A673 (cell line): ENCODE data around the gene SLC25A47. TPM values are rescaled to one million over a fixed set of nuclear protein-coding genes. Genes with fewer than 3 reads are reported as not detected.

Experiments
- BruUV-seq: library from RNA; stranded (reverse); fragments of 400-500 nt; replicated peaks from 2 replicates; lab custom pipeline; 2021; lab: Mats Ljungman, UMichigan
- CTCF ChIA-PET: fragments of 300-600 bp; sonication (Branson Sonifier 250); formaldehyde crosslinking; loops from one replicate; lab custom pipeline; 2022; ENCODE audit warnings: antibody characterized with exemption; lab: Charles Lee
- POLR2A ChIA-PET: fragments of 300-600 bp; sonication (Branson Sonifier 250); formaldehyde crosslinking; loops from one replicate; lab custom pipeline; 2022; ENCODE audit warnings: antibody characterized with exemption; ENCODE audit not compliant: low non-redundant PET; lab: Charles Lee
- DNase-seq: peaks from one replicate; pipeline ENCODE4 v3.0.0-alpha.2; 2015; ENCODE audit warnings: low spot score
- H3K27ac ChIP-seq: fragments of 200-600 bp; sonication (generic); 2 replicates; pipeline ENCODE4 v1.5.1; 2016; ENCODE audit warnings: mixed run types, low read depth, mild to moderate bottlenecking, mixed read lengths, antibody characterized with exemption, low read length; ENCODE audit not compliant: poor library complexity, severe bottlenecking
- H3K27me3 ChIP-seq: fragments of 200-600 bp; sonication (generic); replicated peaks from 2 replicates; pipeline ENCODE4 v1.6.1; 2017; ENCODE audit warnings: mixed run types, low read depth, mild to moderate bottlenecking, mixed read lengths, antibody characterized with exemption, low read length; ENCODE audit not compliant: insufficient read depth, poor library complexity
- H3K36me3 ChIP-seq: fragments of 200-600 bp; sonication (generic); 2 replicates; pipeline ENCODE4 v1.6.1; 2016; ENCODE audit warnings: mixed run types, mild to moderate bottlenecking, mixed read lengths, antibody characterized with exemption, low read length; ENCODE audit not compliant: insufficient read depth, poor library complexity, severe bottlenecking
- H3K4me1 ChIP-seq: fragments of 200-600 bp; sonication (generic); 2 replicates; pipeline ENCODE4 v1.6.1; 2017; ENCODE audit warnings: mixed run types, mild to moderate bottlenecking, mixed read lengths, antibody characterized with exemption, low read length; ENCODE audit not compliant: insufficient read depth, poor library complexity, severe bottlenecking
- H3K4me3 ChIP-seq: fragments of 200-600 bp; sonication (generic); 2 replicates; pipeline ENCODE4 v1.5.1; 2016; ENCODE audit warnings: low read depth, mixed run types, mild to moderate bottlenecking, mixed read lengths, low read length; ENCODE audit not compliant: poor library complexity, severe bottlenecking
- H3K9me3 ChIP-seq: fragments of 200-600 bp; sonication (generic); 2 replicates; pipeline ENCODE4 v1.6.1; 2016; ENCODE audit warnings: mixed run types, low read depth, mild to moderate bottlenecking, mixed read lengths, antibody characterized with exemption, low read length; ENCODE audit not compliant: poor library complexity, severe bottlenecking
- EZH2 ChIP-seq: fragments of 200-600 bp; sonication (generic); IDR thresholded peaks from 2 replicates; pipeline ENCODE4 v1.6.1; 2017; ENCODE audit warnings: borderline replicate concordance, low read depth, mild to moderate bottlenecking, mixed read lengths, antibody characterized with exemption, low read length; ENCODE audit not compliant: poor library complexity, severe bottlenecking
- intact Hi-C: fragments of 100-400 bp; cut with micrococcal nuclease; formaldehyde crosslinking; loops from one replicate; pipeline ENCODE4 v1.10.0; 2022; ENCODE audit not compliant: unreplicated experiment
- total RNA-seq: library from RNA; stranded (reverse); gene quantifications from 2 replicates; pipeline ENCODE4 v1.2.3, GENCODE V29; 2021
- TF ChIP-seq, protein P1 (sequence below): fragments of 300-800, 200-600 bp; sonication (generic); conservative IDR thresholded peaks from 2 replicates; pipeline ENCODE4 v1.5.1; 2017; ENCODE audit warnings: low read depth, mild to moderate bottlenecking, antibody characterized with exemption, low read length, moderate library complexity, mixed read lengths

SLC25A47 gene
- total RNA-seq, 1 experiment from 2014 or later, result not detected

DNA sequence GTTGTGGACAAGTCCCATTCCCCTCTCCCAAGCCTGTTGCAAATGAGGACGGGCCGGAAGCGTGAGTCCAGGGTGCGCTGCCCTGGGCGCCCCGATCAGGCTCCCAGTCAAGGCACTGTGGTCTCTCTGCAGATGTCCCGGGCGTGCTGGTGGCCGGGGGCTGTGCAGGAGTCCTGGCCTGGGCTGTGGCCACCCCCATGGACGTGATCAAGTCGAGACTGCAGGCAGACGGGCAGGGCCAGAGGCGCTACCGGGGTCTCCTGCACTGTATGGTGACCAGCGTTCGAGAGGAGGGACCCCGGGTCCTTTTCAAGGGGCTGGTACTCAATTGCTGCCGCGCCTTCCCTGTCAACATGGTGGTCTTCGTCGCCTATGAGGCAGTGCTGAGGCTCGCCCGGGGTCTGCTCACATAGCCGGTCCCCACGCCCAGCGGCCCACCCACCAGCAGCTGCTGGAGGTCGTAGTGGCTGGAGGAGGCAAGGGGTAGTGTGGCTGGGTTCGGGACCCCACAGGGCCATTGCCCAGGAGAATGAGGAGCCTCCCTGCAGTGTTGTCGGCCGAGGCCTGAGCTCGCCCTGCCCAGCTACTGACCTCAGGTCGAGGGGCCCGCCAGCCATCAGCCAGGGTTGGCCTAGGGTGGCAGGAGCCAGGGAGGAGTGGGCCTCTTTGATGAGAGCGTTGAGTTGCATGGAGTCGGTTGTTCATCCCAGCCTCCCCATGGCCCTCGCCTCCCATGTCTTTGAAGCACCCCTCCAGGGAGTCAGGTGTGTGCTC lies 6.3 kb downstream of the SLC25A47 start:
- no TSS peak for BruUV-seq
- no peak for DNase-seq
- ChIA-PET POLR2A (no interaction called here), CTCF (no interaction called here)
- Histone ChIP-seq H3K4me1 (no peaks in the 10 kb centered on the region), H3K27ac (no peak overlapping the region), H3K4me3 (no peak overlapping the region), H3K9me3 (no peaks in the 10 kb centered on the region), H3K27me3 (no peaks in the 10 kb centered on the region), H3K36me3 (peaks cover 3% of the 10 kb centered on the region)
- intact Hi-C loops, result no loop called here
- TF ChIP-seq EZH2, result no peak
- TF ChIP-seq, protein P1, sequence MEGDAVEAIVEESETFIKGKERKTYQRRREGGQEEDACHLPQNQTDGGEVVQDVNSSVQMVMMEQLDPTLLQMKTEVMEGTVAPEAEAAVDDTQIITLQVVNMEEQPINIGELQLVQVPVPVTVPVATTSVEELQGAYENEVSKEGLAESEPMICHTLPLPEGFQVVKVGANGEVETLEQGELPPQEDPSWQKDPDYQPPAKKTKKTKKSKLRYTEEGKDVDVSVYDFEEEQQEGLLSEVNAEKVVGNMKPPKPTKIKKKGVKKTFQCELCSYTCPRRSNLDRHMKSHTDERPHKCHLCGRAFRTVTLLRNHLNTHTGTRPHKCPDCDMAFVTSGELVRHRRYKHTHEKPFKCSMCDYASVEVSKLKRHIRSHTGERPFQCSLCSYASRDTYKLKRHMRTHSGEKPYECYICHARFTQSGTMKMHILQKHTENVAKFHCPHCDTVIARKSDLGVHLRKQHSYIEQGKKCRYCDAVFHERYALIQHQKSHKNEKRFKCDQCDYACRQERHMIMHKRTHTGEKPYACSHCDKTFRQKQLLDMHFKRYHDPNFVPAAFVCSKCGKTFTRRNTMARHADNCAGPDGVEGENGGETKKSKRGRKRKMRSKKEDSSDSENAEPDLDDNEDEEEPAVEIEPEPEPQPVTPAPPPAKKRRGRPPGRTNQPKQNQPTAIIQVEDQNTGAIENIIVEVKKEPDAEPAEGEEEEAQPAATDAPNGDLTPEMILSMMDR, result no peak

DNA sequence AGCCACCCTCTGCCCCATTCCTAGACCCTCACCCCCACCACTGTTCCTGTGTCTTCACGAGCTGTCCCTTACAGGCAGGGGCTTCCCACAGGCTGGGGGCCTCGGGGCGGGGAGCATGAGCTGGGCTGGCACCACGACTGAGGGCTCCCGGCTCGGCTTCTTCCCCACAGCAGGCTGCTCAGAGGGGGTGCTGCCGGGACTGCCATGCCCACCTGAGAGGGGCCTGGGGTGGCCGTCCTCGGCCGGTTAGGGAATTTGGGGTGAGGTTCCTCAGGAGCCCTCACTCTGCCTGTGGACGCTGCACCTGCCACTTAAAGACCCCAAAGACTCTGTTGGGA lies 6.8 kb downstream of the SLC25A47 start:
- intact Hi-C loops, result no loop called here
- Histone ChIP-seq H3K27me3 (no peaks in the 10 kb centered on the region), H3K36me3 (peaks cover 8% of the 10 kb centered on the region), H3K4me1 (no peaks in the 10 kb centered on the region), H3K27ac (no peak overlapping the region), H3K4me3 (no peak overlapping the region), H3K9me3 (no peaks in the 10 kb centered on the region)
- TF ChIP-seq EZH2, result no peak
- TF ChIP-seq, protein P1, result no peak
- BruUV-seq, result no TSS peak
- DNase-seq, result no peak
- POLR2A ChIA-PET, result no interaction called here
- CTCF ChIA-PET, result no interaction called here

DNA sequence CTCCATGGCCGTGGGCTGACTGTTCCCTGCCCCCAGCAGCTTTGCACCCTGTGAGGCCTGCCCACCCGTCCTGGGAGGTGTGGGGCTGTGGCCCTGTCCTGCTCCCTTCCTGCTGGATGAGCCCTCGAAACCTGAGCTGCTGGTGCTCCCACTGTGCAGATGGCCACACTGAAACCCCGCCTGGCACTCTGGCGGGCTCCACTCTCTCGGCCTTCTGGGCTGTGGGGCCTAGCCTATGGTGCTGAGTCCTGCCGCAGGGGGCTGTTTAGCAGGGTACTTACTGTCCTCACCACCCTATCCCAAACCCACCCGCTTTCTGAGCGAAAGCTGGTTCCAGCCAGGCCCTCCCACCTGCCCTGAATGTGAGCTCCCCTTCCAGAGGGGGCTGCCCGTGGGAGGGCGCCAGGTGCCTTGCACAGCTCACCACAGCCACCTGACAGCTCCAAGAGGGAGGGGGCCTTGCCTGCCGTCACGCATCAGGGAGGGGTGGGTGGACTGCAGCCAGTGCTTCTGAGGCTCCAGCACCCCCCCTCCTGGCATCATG lies 7.3 kb downstream of the SLC25A47 start:
- ChIA-PET POLR2A (no interaction called here), CTCF (no interaction called here)
- Histone ChIP-seq H3K4me1 (no peaks in the 10 kb centered on the region), H3K9me3 (no peaks in the 10 kb centered on the region), H3K36me3 (peaks cover 11% of the 10 kb centered on the region), H3K4me3 (no peak overlapping the region), H3K27me3 (no peaks in the 10 kb centered on the region), H3K27ac (no peak overlapping the region)
- intact Hi-C loops, result no loop called here
- TF ChIP-seq, protein P1, result no peak
- no peak for TF ChIP-seq EZH2
- no TSS peak for BruUV-seq
- no peak for DNase-seq
